LNCAP (cell line): ENCODE measurements around the gene RERG.

ENCODE experiments used
- TF ChIP-seq, protein P1 (sequence below): fragments of 450-650 bp; IDR thresholded peaks from 2 replicates; pipeline ENCODE4 v1.5.1; 2017; ENCODE audit warnings: mild to moderate bottlenecking

The RERG gene

DNA sequence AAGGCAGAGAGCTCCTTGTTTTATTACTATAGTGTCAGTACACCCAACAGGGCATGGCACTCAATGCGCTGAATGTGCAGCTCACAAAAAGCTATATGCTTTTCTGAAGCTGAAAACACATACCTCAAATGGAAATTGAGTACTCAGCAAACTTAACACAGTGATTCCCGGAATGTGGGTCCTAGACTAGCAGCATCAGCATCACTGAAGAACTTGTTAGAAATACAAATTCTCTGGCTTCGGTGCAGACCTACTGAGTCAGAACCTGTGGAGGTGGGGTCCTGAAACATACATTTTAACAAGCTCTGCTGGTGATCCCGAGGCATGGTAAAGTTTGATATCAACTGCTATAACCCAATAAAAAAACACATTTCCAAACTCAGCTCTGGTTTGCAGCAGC, 14.9 kb downstream of the RERG start:
- TF ChIP-seq, protein P1, sequence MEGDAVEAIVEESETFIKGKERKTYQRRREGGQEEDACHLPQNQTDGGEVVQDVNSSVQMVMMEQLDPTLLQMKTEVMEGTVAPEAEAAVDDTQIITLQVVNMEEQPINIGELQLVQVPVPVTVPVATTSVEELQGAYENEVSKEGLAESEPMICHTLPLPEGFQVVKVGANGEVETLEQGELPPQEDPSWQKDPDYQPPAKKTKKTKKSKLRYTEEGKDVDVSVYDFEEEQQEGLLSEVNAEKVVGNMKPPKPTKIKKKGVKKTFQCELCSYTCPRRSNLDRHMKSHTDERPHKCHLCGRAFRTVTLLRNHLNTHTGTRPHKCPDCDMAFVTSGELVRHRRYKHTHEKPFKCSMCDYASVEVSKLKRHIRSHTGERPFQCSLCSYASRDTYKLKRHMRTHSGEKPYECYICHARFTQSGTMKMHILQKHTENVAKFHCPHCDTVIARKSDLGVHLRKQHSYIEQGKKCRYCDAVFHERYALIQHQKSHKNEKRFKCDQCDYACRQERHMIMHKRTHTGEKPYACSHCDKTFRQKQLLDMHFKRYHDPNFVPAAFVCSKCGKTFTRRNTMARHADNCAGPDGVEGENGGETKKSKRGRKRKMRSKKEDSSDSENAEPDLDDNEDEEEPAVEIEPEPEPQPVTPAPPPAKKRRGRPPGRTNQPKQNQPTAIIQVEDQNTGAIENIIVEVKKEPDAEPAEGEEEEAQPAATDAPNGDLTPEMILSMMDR: no peak

DNA sequence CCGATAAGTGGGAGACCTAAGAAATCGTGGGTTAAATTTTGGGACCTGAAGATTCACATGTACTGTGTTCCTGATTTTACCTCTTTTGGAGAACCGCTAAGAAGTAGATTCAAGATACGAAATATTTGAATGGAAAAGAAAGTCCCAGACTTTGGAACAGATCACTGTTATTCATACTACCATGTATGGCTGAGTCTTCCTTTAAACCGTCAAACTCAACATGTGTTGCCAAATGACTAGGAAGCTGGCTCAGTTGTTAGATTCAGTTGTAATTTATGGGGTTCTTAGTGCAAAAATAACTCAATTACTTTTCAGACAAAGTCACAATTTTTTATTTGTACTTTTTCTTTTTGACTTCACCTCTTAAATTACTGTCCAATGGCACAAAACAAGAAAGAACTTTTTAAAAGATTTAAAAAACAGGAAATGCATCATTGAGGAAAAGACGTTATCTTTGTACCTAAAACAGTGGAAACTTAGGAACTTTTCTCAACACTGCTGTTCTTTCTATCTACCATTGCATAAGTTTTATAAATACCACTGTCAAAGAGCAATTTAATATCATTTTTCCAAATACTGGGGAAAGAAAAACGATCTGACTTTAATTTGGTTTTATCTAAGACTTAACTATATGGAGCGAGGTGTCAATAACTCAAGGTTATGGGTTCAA, 15.7 kb downstream of the RERG start:
- TF ChIP-seq, protein P1: no peak

DNA sequence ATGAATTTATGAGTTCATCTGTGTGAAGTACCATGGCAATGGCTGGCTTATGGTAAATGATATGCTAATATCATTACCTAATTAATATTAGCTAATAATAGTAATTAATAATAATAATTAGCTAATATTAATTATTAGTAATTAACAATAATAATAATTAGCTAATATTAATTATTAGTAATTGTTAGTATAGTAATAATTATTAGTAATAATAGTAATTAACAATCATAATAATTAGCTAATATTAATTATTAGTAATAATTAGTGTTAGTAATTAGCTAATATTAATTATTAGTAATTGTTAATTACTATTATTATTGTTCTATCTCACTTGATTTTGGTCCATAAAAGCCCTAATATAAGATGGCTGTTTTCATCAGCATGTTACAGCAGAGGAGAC, 19.8 kb downstream of the RERG start:
- TF ChIP-seq, protein P1: no peak

DNA sequence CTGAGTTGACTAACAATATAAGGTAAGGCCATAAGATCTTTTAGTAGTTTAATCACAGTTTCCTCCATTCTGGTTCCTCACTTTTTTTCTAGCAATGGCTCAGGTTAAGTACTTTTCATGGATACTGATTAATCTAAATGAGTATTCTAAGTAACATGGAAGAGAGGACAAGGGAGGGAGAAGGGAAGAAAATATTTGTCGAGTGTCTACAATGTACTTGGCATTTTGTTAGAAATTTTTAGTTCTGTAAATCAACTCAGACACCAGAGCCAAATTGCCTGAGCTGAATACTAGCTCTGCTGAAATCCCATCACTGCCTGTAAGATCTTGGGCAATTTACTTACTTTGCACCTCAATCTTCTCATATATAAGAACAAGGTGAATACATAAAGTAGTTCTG, 20.2 kb downstream of the RERG start:
- TF ChIP-seq, protein P1: no peak

DNA sequence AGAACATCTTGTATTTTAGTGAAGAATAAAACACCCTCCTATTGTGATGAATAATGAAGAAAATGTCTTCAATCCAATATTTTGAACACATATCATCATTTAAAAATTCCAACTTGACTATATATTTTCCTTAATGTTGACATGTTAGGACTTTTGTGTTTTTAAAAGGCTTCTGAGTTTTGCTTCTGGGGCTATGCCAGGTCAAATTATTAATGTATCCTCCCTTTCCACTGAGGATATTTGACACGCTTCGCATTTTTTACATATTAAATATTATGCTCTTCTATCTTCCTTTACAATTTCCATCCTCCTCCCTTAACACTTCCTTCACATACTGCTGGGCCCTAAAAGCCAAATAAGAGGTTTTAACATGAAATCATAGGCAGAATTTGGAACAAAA, 20.6 kb downstream of the RERG start:
- TF ChIP-seq, protein P1: no peak

DNA sequence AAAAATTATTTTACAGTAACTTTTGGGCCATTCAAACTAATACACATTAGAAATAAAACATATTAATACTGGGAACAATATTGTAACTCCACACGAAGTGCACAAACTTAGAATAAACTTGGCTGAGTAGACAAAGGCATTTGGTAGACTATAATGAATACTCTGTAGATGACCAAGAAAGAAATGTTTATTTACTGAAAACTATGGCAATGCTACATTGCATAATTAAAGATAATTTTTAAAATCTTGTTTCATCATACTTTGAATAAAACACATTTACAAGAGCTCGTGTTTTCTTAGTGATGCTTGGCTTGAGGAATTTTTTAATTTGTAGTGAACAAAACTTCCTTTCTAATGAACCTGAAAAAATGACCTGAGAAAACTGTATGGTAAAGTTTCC, 21.3 kb downstream of the RERG start:
- TF ChIP-seq, protein P1: no peak

DNA sequence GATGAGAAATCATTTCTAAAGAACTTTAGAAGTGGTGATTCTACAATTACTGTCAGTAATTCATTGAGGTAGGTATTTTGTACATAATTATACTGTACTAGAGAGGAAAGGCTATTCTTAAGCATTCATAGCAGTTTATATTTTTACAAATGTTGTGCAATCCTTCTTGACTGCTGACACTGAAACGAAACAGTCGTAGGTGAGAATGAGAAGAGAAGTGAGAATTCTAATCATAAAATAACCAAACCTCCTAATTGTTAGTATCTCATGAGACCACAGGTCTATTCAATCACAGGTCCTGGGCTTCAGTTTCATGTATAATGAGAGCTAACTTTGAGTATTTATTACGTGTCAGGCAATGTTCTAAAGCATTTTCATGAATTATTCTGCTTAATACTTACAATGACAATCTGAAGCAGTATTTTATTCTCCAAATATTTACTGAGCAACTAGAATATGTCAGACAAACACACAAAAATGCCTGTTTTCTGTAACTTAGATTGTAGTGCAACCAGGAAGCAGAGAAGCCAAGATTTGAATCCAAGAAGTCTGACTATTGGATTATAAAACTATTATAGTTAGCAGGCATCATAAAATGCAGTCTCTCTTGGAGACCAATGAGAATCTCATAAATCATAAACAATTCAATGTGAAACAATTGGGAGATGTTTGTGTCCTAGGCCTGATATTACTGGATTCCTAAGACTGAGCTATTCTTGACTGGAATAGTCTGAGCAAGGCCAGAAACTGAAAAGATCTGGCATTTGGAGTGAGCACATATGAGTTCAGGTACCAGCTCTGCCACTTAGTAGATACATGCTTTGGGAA, 24.3 kb downstream of the RERG start:
- TF ChIP-seq, protein P1: no peak
